ENCODE results near the gene ZNF641.

- TF ChIP-seq ZNF565 (CRISPR knock-in tag; conservative IDR thresholded peaks at IDR 0.05; ENCODE audit: low read depth) (no peak), ZNF8 (CRISPR knock-in tag; IDR thresholded peaks at IDR 0.05) (no peak), RARB (CRISPR knock-in tag; IDR thresholded peaks at IDR 0.05) (no peak), PATZ1 (CRISPR knock-in tag; IDR thresholded peaks at IDR 0.05; ENCODE audit: borderline replicate concordance) (no peak), OSR1 (CRISPR knock-in tag; IDR thresholded peaks at IDR 0.05) (no peak)
Measured at GRCh38 chr12:48390026-48390425, 39.3 kb upstream of the ZNF641 start.

All from SK-N-SH treated with all-trans-retinoic acid at 6 μM for 48 hours (cell line).